Mesendoderm (in vitro differentiated cells): ENCODE measurements around the gene CCR9.

Experiments used
- DNase-seq: peaks from one replicate; pipeline ENCODE4 v3.0.0; 2013
- H2AK5ac ChIP-seq: 2 replicates; pipeline ENCODE4 v1.6.1; 2013; ENCODE audit warnings: low read length, inconsistent platforms
- H2BK120ac ChIP-seq: 2 replicates; pipeline ENCODE4 v1.6.1; 2013; ENCODE audit warnings: low read depth, mild to moderate bottlenecking, low read length, moderate library complexity, mixed read lengths
- H2BK15ac ChIP-seq: replicated peaks from 2 replicates; pipeline ENCODE4 v1.6.1; 2013; ENCODE audit warnings: low read depth, mild to moderate bottlenecking, moderate library complexity
- H2BK5ac ChIP-seq: 2 replicates; pipeline ENCODE4 v1.6.1; 2013; ENCODE audit warnings: low read length, inconsistent platforms
- H3K18ac ChIP-seq: 2 replicates; pipeline ENCODE4 v1.6.1; 2013; ENCODE audit warnings: mild to moderate bottlenecking, low read length, mixed read lengths
- H3K23ac ChIP-seq: one replicate; pipeline ENCODE4 v1.6.1; 2013; ENCODE audit warnings: low read length
- H3K27ac ChIP-seq: 2 replicates; pipeline ENCODE4 v1.5.1; 2013; ENCODE audit warnings: low read depth, mild to moderate bottlenecking, inconsistent platforms, low read length, moderate library complexity
- H3K27me3 ChIP-seq: 2 replicates; pipeline ENCODE4 v1.6.1; 2013; ENCODE audit warnings: low read length, control low read depth, mild to moderate bottlenecking, inconsistent platforms; ENCODE audit not compliant: insufficient read depth, poor library complexity
- H3K36me3 ChIP-seq: 2 replicates; pipeline ENCODE4 v1.6.1; 2013; ENCODE audit warnings: low read length, inconsistent platforms; ENCODE audit not compliant: control insufficient read depth, insufficient read depth
- H3K4ac ChIP-seq: one replicate; pipeline ENCODE4 v1.6.1; 2013; ENCODE audit warnings: low read depth, mild to moderate bottlenecking, low read length, moderate library complexity
- H3K4me1 ChIP-seq: 2 replicates; pipeline ENCODE4 v1.6.1; 2013; ENCODE audit warnings: low read depth, low read length, inconsistent platforms; ENCODE audit not compliant: control insufficient read depth
- H3K4me2 ChIP-seq: 2 replicates; pipeline ENCODE4 v1.6.1; 2013; ENCODE audit warnings: low read length
- H3K4me3 ChIP-seq: 2 replicates; pipeline ENCODE4 v1.5.1; 2013; ENCODE audit warnings: mild to moderate bottlenecking, low read length
- H3K56ac ChIP-seq: one replicate; pipeline ENCODE4 v1.6.1; 2013; ENCODE audit warnings: low read length
- H3K79me1 ChIP-seq: 2 replicates; pipeline ENCODE4 v1.6.1; 2013; ENCODE audit warnings: low read length, inconsistent platforms
- H3K79me2 ChIP-seq: 2 replicates; pipeline ENCODE4 v1.6.1; 2013; ENCODE audit warnings: mild to moderate bottlenecking, low read length; ENCODE audit not compliant: control insufficient read depth, insufficient read depth
- H3K9ac ChIP-seq: 2 replicates; pipeline ENCODE4 v1.6.1; 2013; ENCODE audit warnings: low read length, inconsistent platforms
- H4K5ac ChIP-seq: one replicate; pipeline ENCODE4 v1.6.1; 2013; ENCODE audit warnings: low read length
- H4K8ac ChIP-seq: one replicate; pipeline ENCODE4 v1.6.1; 2013; ENCODE audit warnings: low read depth, mild to moderate bottlenecking, control low read depth, low read length, moderate library complexity
- WGBS: extraction: QIAGEN DNeasy Blood & Tissue Kit; methylation state at CpG from one replicate; pipeline ENCODE4 v1.1.7; 2013; ENCODE audit warnings: low lambda C conversion rate, missing lambda C conversion rate; ENCODE audit not compliant: insufficient coverage; ENCODE audit errors: extremely low coverage; 5-methylcytosine and 5-hydroxymethylcytosine counted together

Gene CCR9

DNA sequence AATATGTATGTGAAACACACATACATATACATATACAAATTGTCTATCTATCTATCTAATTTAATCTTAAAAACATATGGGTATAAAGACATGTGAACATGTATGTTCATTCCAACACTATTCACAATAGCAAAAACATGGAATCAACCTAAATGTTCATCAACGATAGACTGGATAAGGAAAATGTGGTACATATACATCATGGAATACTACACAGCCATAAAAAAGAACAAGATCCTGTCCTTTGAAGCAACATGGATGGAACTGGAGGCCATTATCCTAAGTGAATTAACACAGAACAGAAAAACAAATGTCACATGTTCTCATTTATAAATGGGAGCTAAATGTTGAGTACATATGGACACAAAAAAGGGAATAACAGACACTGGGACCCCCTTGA lies 5.8 kb downstream of the CCR9 start:
- Histone ChIP-seq H3K18ac (no peak overlapping the region), H3K36me3 (no peaks in the 10 kb centered on the region), H3K23ac (no peak overlapping the region), H3K4me1 (no peaks in the 10 kb centered on the region), H4K5ac (no peak overlapping the region), H3K27me3 (no peaks in the 10 kb centered on the region), H3K9ac (no peak overlapping the region), H3K79me1 (no peaks in the 10 kb centered on the region), H3K4me2 (no peak overlapping the region), H2BK5ac (no peak overlapping the region), H3K27ac (no peak overlapping the region), H3K4ac (no peak overlapping the region), H2BK15ac (no peak overlapping the region), H3K56ac (no peak overlapping the region), H3K4me3 (no peak overlapping the region), H2AK5ac (no peak overlapping the region), H2BK120ac (no peak overlapping the region), H4K8ac (no peak overlapping the region), H3K79me2 (no peaks in the 10 kb centered on the region)
- WGBS, result no CpG with 5 or more reads among the region's 1 CpG
- DNase-seq, result no peak

DNA sequence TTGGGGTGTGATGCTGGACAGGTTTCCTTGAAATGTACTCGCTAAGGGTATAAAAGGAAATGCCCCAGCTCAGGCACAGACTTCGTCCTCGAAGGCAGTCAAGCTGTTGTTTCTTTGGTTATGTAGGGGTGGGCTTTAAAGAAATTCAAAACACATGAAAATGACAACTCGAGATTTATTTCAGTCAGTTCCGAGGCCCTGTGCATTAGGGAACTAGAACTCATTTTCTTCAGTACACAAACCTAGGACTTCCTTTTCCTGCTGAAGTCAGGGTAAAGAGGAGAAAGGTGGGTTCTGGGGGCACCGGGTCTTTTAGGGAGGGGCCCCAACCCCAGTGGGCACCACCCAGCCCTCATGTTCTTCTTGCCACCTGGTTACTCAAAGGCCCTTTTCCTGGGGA lies 7.7 kb downstream of the CCR9 start:
- WGBS, result no CpG with 5 or more reads among the region's 6 CpGs
- Histone ChIP-seq H3K4me2 (no peak overlapping the region), H3K27ac (no peak overlapping the region), H4K5ac (no peak overlapping the region), H3K36me3 (no peaks in the 10 kb centered on the region), H3K23ac (no peak overlapping the region), H3K9ac (no peak overlapping the region), H2BK5ac (no peak overlapping the region), H4K8ac (no peak overlapping the region), H3K4me1 (no peaks in the 10 kb centered on the region), H2AK5ac (no peak overlapping the region), H2BK120ac (no peak overlapping the region), H3K79me2 (no peaks in the 10 kb centered on the region), H3K56ac (no peak overlapping the region), H2BK15ac (no peak overlapping the region), H3K79me1 (no peaks in the 10 kb centered on the region), H3K4ac (no peak overlapping the region), H3K4me3 (no peak overlapping the region), H3K18ac (no peak overlapping the region), H3K27me3 (no peaks in the 10 kb centered on the region)
- no peak for DNase-seq

GRCh38 chr3:45895686-45896468 lies 9.5 kb downstream of the CCR9 start:
- Histone ChIP-seq H4K8ac (no peak overlapping the region), H3K27ac (no peak overlapping the region), H3K9ac (no peak overlapping the region), H2BK15ac (no peak overlapping the region), H3K56ac (no peak overlapping the region), H3K4me3 (no peak overlapping the region), H4K5ac (no peak overlapping the region), H3K79me2 (no peaks in the 10 kb centered on the region), H3K4ac (no peak overlapping the region), H3K23ac (no peak overlapping the region), H3K18ac (no peak overlapping the region), H3K27me3 (no peaks in the 10 kb centered on the region), H2BK5ac (no peak overlapping the region), H2BK120ac (no peak overlapping the region), H3K79me1 (no peaks in the 10 kb centered on the region), H3K4me1 (no peaks in the 10 kb centered on the region), H3K36me3 (no peaks in the 10 kb centered on the region), H3K4me2 (no peak overlapping the region), H2AK5ac (no peak overlapping the region)
- DNase-seq, result no peak
- no CpG with 5 or more reads among the region's 5 CpGs for WGBS

DNA sequence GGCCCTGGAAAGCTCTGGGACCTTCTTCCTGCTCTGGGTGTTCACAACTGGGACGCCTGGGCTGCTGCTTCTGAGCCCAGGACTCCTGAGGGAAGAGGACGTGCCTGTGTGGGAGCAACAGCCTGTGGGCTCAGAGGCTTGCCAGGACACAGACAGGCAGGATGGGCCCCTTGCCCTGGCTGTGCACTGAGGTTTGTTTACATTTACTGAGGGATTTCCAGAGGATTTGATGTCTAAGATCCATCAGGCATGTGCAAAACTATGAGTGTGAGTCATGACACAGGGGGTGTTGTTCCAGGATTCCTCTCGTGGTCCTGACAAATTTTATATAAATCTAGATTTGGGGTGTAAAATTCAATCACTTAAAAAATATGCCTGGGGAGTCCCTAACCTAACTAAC lies 10.6 kb downstream of the CCR9 start:
- Histone ChIP-seq H2BK15ac (no peak overlapping the region), H2BK120ac (no peak overlapping the region), H4K8ac (no peak overlapping the region), H3K56ac (no peak overlapping the region), H3K4me2 (no peak overlapping the region), H3K4me3 (no peak overlapping the region), H3K36me3 (no peaks in the 10 kb centered on the region), H3K4me1 (no peaks in the 10 kb centered on the region), H3K27me3 (no peaks in the 10 kb centered on the region), H3K23ac (no peak overlapping the region), H2BK5ac (no peak overlapping the region), H3K79me1 (no peaks in the 10 kb centered on the region), H2AK5ac (no peak overlapping the region), H3K18ac (no peak overlapping the region), H3K27ac (no peak overlapping the region), H4K5ac (no peak overlapping the region), H3K4ac (no peak overlapping the region), H3K79me2 (no peaks in the 10 kb centered on the region), H3K9ac (no peak overlapping the region)
- no peak for DNase-seq
- WGBS, result no CpG with 5 or more reads among the region's 3 CpGs

- no peaks in the 10 kb centered on the region for H3K79me1 ChIP-seq
- no peak overlapping the region for H3K23ac ChIP-seq
- no peak overlapping the region for H3K4me2 ChIP-seq
- H3K79me2 ChIP-seq, result no peaks in the 10 kb centered on the region
- no peaks in the 10 kb centered on the region for H3K4me1 ChIP-seq
- H3K36me3 ChIP-seq, result no peaks in the 10 kb centered on the region
- no peak overlapping the region for H3K27ac ChIP-seq
- DNase-seq, result no peak
- no peak overlapping the region for H3K4ac ChIP-seq
- no peak overlapping the region for H2BK120ac ChIP-seq
- H2BK5ac ChIP-seq, result no peak overlapping the region
- H2AK5ac ChIP-seq, result no peak overlapping the region
- no peaks in the 10 kb centered on the region for H3K27me3 ChIP-seq
- H3K56ac ChIP-seq, result no peak overlapping the region
- no peak overlapping the region for H3K18ac ChIP-seq
- no peak overlapping the region for H3K9ac ChIP-seq
- H3K4me3 ChIP-seq, result no peak overlapping the region
- no peak overlapping the region for H4K5ac ChIP-seq
- H2BK15ac ChIP-seq, result no peak overlapping the region
- WGBS, result no CpG with 5 or more reads among the region's 3 CpGs
- H4K8ac ChIP-seq, result no peak overlapping the region
These were observed 18.6 kb downstream of the CCR9 start for GRCh38 chr3:45904931-45905330.

DNA sequence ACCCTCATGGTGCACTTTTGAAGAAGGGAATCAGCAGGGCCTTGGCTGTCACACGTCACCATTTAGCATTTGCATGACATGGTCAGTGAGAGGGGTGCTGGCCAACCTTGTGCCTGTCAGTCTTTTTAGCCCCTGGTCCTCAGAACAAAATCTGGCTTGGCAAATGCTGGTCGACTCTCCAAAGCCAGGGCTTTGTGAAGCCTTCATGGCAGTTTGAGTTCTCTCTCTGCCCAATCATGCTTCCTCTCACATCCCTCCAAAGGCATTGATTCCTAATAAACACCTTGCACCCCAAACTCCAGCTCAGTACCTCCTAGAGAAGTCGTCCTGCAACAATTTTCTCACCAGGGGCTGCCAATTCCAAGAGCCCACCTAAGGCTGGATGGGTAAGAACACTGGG lies 19.4 kb downstream of the CCR9 start:
- Histone ChIP-seq H3K36me3 (no peaks in the 10 kb centered on the region), H3K4me3 (no peak overlapping the region), H3K4ac (no peak overlapping the region), H2BK120ac (no peak overlapping the region), H3K9ac (no peak overlapping the region), H3K18ac (no peak overlapping the region), H3K79me1 (no peaks in the 10 kb centered on the region), H3K4me1 (no peaks in the 10 kb centered on the region), H3K4me2 (no peak overlapping the region), H2BK5ac (no peak overlapping the region), H3K56ac (no peak overlapping the region), H3K27me3 (no peaks in the 10 kb centered on the region), H3K27ac (no peak overlapping the region), H4K8ac (no peak overlapping the region), H3K23ac (no peak overlapping the region), H2BK15ac (no peak overlapping the region), H2AK5ac (no peak overlapping the region), H3K79me2 (no peaks in the 10 kb centered on the region), H4K5ac (no peak overlapping the region)
- no CpG with 5 or more reads among the region's 3 CpGs for WGBS
- DNase-seq, result no peak
